Amniotic epithelial cell (primary cell): ENCODE data around the gene SOX15.
A peak's percentile ranks its signal among the peaks of the same experiment; 100 is the strongest.

Experiments used
- DNase-seq: peaks from one replicate; pipeline ENCODE4 v3.0.0-alpha.2; 2010; ENCODE audit warnings: low read depth

The SOX15 gene

GRCh38 chr17:7577327-7578199, 12.3 kb downstream of the SOX15 start:
- no peak for DNase-seq

- no peak for DNase-seq
Observed at GRCh38 chr17:7576432-7576937, 13.4 kb downstream of the SOX15 start.

DNA sequence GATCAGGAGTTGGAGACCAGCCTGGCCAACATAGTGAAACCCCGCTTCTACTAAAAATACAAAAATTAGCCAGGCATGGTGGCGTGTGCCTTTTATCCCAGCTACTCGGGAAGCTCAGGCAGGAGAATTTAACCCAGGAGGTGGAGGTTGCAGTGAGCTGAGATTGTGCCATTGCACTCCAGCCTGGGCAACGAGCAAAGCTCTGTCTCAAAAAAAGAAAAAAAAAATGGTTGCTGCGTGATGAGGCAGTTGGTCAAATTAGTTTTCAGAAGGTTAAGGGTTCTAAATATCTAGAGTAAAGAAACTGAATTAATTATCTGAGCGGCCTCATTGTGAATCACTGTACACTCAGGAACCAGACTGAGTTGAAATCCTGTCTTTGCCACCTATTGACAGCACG, 13.9 kb downstream of the SOX15 start:
- DNase-seq: no peak

GRCh38 chr17:7575481-7575883, 14.4 kb downstream of the SOX15 start:
- no peak for DNase-seq

DNA sequence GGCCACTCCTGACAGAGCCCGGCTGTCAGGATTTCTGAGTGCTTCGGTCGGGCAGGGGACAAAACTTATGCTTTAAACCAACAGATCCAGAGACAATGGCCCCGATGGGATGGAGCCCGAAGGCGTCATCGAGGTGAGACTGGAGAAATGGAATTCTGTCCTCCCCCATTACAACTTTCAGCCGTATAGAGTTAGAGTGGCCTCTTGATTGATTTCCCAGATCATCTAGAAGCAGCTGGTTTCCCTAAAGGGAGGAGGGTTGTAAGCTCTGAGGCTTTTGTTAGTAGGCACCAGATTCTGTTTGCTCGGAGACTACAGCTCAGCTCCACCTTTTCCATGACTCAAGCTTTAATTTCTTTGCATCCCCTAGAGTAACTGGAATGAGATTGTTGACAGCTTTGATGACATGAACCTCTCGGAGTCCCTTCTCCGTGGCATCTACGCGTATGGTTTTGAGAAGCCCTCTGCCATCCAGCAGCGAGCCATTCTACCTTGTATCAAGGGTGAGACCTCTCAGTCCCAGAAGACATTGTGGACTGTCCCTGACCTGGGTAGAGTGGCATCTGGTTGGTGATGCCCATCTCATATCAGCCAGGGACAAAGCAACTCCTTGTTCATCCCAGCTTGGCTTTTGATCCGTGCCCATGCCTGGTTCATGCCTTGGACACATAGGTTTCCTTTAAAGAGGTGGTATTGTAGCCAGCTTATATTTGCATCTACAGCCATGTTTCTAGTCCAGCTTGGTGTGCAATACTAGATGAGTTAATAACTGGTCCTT, 15.5 kb downstream of the SOX15 start:
- peak; percentile 53 for DNase-seq

DNA sequence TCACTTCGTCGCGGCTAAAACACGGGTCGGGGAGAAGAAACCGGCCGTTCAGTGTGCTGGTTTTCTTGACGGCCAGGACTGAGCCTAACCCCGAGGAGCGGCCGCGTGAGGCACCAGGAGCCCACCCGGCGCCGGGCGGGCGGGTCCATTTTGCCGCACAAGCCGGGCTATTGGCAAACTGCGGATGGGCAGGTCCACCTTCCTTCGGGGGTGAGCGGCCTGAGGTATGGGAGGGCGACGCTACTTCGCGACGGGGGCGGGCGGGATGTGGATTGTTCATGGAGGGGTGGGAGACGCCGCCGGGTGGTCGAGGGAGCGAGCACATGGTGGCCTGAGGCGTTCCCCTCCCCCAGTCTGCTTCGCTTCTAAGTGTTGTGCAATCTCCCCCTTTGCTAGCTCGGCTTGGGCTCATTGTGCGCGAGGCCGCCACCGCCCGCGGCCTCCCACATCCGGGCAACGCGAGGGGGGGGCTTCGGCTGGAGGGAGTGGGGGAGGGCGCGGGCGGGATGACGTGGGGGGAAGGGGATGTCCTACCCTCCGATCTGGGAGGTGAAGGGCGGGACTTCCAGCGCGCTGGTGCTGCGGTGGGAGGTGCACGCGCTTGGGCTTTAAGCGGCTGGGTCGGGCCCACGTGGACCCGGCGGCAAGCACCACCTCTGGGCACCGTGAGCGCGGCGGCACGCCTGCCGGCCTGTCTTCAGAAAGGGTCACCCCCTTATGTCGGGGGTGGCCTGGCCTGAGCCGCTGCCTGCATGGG, 16.4 kb downstream of the SOX15 start:
- DNase-seq: peak; percentile 91

DNA sequence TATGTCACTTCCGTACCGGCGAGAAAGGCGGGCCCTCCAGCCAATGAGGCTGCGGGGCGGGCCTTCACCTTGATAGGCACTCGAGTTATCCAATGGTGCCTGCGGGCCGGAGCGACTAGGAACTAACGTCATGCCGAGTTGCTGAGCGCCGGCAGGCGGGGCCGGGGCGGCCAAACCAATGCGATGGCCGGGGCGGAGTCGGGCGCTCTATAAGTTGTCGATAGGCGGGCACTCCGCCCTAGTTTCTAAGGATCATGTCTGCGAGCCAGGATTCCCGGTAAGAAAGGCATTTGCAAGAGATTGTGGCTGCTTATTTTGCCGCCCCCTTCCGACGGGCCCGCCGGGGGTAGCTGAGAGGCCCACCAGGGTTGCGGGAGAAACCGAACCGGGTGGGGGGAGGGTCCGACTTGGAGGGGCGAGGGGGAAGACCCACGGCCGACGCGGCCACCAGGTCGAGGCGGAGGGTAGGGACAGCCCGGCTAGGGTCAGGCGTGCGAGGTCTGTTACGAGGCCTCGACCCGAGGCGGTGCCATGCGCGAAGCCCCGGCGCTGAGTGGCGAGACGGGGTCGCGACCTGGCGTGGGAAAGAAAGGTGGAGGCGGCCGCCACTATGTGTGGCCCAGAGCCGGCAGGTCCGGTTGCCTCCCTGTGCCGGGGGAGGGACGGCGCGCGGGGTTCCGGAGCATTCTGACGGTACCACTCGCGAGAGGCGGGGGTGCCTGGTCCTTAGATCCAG, 17.1 kb downstream of the SOX15 start:
- DNase-seq: peak; percentile 99

DNA sequence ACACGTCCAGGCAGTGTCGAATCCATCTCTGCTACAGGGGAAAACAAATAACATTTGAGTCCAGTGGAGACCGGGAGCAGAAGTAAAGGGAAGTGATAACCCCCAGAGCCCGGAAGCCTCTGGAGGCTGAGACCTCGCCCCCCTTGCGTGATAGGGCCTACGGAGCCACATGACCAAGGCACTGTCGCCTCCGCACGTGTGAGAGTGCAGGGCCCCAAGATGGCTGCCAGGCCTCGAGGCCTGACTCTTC, 17.6 kb downstream of the SOX15 start:
- no peak for DNase-seq

GRCh38 chr17:7570351-7570750, 19.5 kb downstream of the SOX15 start:
- no peak for DNase-seq

- no peak for DNase-seq
Observed at GRCh38 chr17:7569571-7569970, 20.3 kb downstream of the SOX15 start.

DNA sequence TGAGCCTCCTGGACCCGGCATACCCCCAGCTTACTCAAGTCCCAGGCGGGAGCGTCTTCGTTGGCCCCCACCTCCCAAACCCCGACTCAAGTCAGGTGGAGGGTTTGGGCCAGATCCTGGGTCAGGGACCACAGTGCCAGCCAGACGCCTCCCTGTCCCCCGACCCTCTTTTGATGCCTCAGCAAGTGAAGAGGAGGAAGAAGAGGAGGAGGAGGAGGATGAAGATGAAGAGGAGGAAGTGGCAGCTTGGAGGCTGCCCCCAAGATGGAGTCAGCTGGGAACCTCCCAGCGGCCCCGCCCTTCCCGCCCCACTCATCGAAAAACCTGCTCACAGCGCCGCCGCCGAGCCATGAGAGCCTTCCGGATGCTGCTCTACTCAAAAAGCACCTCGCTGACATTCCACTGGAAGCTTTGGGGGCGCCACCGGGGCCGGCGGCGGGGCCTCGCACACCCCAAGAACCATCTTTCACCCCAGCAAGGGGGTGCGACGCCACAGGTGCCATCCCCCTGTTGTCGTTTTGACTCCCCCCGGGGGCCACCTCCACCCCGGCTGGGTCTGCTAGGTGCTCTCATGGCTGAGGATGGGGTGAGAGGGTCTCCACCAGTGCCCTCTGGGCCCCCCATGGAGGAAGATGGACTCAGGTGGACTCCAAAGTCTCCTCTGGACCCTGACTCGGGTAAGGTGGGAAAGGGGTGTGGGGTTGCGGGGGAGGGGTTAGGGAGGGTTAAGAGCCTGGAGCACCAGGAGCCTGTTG, 26.6 kb downstream of the SOX15 start:
- DNase-seq: no peak

GRCh38 chr17:7562208-7562605, 27.7 kb downstream of the SOX15 start:
- no peak for DNase-seq

- peak; percentile 81 for DNase-seq
Observed at GRCh38 chr17:7561589-7562207, 28.2 kb downstream of the SOX15 start, which contains the start of gene SENP3. SENP3 (plus strand) TSS chr17:7561919; CDS start chr17:7563077, 1,158 bp downstream.

GRCh38 chr17:7561028-7561575, 28.8 kb downstream of the SOX15 start:
- DNase-seq: peak; percentile 70

- peak; percentile 52 for DNase-seq
Observed at GRCh38 chr17:7560172-7561027, 29.5 kb downstream of the SOX15 start.

GRCh38 chr17:7559320-7560171, 30.3 kb downstream of the SOX15 start:
- DNase-seq: no peak

GRCh38 chr17:7558544-7559319, 31.2 kb downstream of the SOX15 start, which contains the start of gene TNFSF13:
TNFSF13 (plus strand) TSS chr17:7558750; CDS start chr17:7559040, 290 bp downstream.
- no peak for DNase-seq
